Mesodermal cell (in vitro differentiated cells): ENCODE results near the gene NEDD4L.

Source experiments
- H3K27ac ChIP-seq: 2 replicates; pipeline ENCODE4 v1.7.0; 2013; ENCODE audit warnings: mild to moderate bottlenecking, low read depth, low read length, moderate library complexity; ENCODE audit not compliant: severe bottlenecking
- H3K36me3 ChIP-seq: 2 replicates; pipeline ENCODE4 v1.7.1; 2013; ENCODE audit warnings: mild to moderate bottlenecking, low read length, moderate library complexity; ENCODE audit not compliant: control insufficient read depth, insufficient read depth
- H3K4me1 ChIP-seq: one replicate; pipeline ENCODE4 v1.7.1; 2013; ENCODE audit warnings: mild to moderate bottlenecking, low read length; ENCODE audit not compliant: insufficient read depth, control insufficient read depth, poor library complexity, severe bottlenecking
- H3K4me3 ChIP-seq: 2 replicates; pipeline ENCODE4 v1.7.0; 2013; ENCODE audit warnings: low read length, control low read depth, mild to moderate bottlenecking; ENCODE audit not compliant: insufficient read depth, poor library complexity, severe bottlenecking; ENCODE audit errors: extremely low read depth
- H3K9me3 ChIP-seq: 2 replicates; pipeline ENCODE4 v1.7.1; 2013; ENCODE audit warnings: mild to moderate bottlenecking, low read length, moderate library complexity; ENCODE audit not compliant: control insufficient read depth
- WGBS, 2 experiments: methylation state at CpG; one replicate each; pipeline ENCODE4 v1.1.5; 2013; ENCODE audit warnings: missing lambda C conversion rate in 2 of 2; ENCODE audit not compliant: insufficient coverage in 2 of 2; 5-methylcytosine and 5-hydroxymethylcytosine counted together

NEDD4L gene

DNA sequence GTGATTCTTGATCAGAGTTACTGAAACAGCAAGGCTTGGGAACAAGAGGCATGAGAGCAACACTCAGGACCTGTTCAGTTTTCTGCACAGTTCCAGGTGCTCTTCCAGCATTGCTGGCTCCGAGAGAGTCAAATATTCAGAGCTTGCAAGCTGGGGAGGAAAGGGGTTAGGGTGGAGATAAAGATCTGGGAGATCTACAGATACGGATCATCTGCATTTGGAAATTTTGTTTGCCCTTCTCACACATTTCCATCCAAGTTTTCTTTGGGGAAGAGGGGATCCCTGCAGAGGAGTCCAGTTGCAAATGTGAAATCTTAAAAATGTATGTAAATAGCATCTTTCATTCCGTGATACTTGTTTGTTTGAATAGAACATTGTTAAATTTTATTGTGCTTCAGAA lies 108.2 kb downstream of the NEDD4L start:
- Histone ChIP-seq H3K9me3 (no peaks in the 10 kb centered on the region), H3K4me3 (no peak overlapping the region), H3K36me3 (no peaks in the 10 kb centered on the region), H3K4me1 (no peaks in the 10 kb centered on the region), H3K27ac (no peak overlapping the region)
- 88 to 90% methylated on average over 1 to 2 of the region's 3 CpGs for WGBS, 2 experiments

DNA sequence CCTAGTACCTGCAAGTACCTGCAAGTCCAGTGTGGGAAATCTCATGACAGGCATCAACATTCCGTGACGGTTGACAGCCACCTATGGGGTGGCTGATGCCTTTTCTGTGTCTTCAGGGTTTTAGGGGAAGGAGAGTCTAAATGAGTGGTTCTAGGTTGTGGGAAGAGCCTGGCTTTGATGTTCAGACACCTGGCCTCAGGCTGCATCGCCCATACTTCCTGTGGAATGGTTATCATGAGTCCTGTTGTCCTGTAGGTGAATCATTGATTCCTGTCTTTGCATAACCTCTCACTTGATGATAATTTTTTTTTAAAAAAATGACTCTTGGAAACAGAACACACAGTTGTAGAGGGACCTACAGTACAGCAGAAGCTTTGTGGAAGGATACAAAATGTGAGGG lies 108.9 kb downstream of the NEDD4L start:
- 92 to 100% methylated on average over 2 of the region's 3 CpGs for WGBS, 2 experiments

GRCh38 chr18:58156516-58156915 lies 112.5 kb downstream of the NEDD4L start:
- H3K36me3 ChIP-seq, result no peaks in the 10 kb centered on the region
- WGBS, 2 experiments, result 79 to 81% methylated on average over 8 of the region's 9 CpGs
- H3K4me3 ChIP-seq, result no peak overlapping the region
- H3K4me1 ChIP-seq, result no peaks in the 10 kb centered on the region
- H3K27ac ChIP-seq, result no peak overlapping the region
- no peaks in the 10 kb centered on the region for H3K9me3 ChIP-seq

More for the DNA sequence above, 108.9 kb downstream of the NEDD4L start:
- H3K4me1 ChIP-seq, result no peaks in the 10 kb centered on the region
- H3K27ac ChIP-seq, result no peak overlapping the region
- H3K36me3 ChIP-seq, result no peaks in the 10 kb centered on the region
- H3K9me3 ChIP-seq, result no peaks in the 10 kb centered on the region
- no peak overlapping the region for H3K4me3 ChIP-seq

- Histone ChIP-seq H3K4me3 (no peak overlapping the region), H3K9me3 (no peaks in the 10 kb centered on the region), H3K27ac (no peak overlapping the region), H3K4me1 (no peaks in the 10 kb centered on the region), H3K36me3 (no peaks in the 10 kb centered on the region)
- no CpG with 5 or more reads among the region's 3 CpGs for WGBS, 2 experiments
Measured at GRCh38 chr18:58157237-58157636, 113.2 kb downstream of the NEDD4L start.

DNA sequence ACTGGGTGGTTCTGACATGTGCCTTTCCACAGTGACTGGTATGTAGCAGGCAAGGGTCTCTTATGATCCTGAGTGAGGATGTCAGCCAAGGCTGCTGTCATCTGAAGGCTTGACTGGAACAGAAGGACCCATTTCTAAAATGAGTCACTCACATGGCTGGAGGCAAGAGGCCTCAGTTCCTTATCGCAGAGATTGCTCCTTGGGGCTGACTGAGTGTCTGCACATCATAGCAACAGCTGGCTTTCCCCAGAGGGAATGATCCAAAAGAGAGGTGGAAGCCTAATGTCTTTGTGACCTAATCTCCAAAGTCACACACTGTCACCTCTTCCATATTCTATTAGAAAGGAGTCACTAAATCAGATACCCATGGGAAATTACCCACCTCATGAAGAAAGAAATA lies 114.0 kb downstream of the NEDD4L start:
- WGBS, 2 experiments, result 83% methylated on average over 1 of the region's 1 CpG; no CpG with 5 or more reads in 1 of the 2 experiments
- no peaks in the 10 kb centered on the region for H3K9me3 ChIP-seq
- no peak overlapping the region for H3K4me3 ChIP-seq
- no peak overlapping the region for H3K27ac ChIP-seq
- no peaks in the 10 kb centered on the region for H3K36me3 ChIP-seq
- no peaks in the 10 kb centered on the region for H3K4me1 ChIP-seq

- H3K36me3 ChIP-seq, result no peaks in the 10 kb centered on the region
- 96% methylated on average over 3 to 4 of the region's 5 CpGs for WGBS, 2 experiments
- H3K4me1 ChIP-seq, result no peaks in the 10 kb centered on the region
- no peaks in the 10 kb centered on the region for H3K9me3 ChIP-seq
- no peak overlapping the region for H3K4me3 ChIP-seq
- no peak overlapping the region for H3K27ac ChIP-seq
Measured at GRCh38 chr18:58158459-58158858, 114.4 kb downstream of the NEDD4L start.

DNA sequence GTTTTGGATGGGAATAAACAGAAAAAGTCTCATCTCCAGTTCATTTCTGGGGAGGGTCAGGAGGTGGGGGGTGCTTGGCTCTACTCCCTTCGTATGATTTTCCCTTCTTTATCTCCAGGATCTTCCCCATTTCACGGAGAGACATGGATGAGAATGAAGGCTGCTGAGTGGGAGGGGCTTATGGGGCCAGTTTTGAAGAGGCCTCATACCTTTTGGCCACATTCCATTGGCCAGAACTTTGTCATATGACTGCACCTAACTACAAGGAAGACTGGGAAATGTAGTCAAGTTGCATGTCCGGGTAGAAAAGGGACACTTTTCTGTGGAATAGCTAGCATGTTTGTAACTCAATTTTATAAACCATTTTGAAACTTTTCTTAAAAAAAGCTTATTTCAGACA lies 117.6 kb downstream of the NEDD4L start:
- H3K27ac ChIP-seq, result no peak overlapping the region
- no peaks in the 10 kb centered on the region for H3K9me3 ChIP-seq
- H3K36me3 ChIP-seq, result no peaks in the 10 kb centered on the region
- no peaks in the 10 kb centered on the region for H3K4me1 ChIP-seq
- WGBS, 2 experiments, result no CpG with 5 or more reads among the region's 3 CpGs
- no peak overlapping the region for H3K4me3 ChIP-seq

DNA sequence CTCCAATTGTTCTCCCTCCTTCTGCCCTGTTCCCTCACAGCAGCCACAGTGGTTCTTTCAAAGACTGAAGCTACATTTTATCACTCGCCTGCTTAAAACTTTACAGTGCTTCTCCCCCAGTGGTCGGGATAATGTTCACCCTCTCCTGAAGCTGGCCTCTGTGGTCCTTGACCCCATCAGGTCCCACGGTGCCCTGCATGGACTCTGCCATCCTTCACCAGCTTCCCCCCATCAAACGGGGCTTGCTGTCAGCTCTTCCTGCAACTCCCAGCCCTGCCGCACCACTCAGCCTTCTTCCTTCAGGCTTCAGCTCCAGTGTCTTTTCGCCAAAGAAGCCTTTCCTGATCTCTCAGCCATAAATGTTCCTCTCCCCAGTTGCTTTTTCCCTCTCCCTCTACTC lies 118.1 kb downstream of the NEDD4L start:
- H3K36me3 ChIP-seq, result no peaks in the 10 kb centered on the region
- H3K4me1 ChIP-seq, result no peaks in the 10 kb centered on the region
- 84 to 95% methylated on average over 6 of the region's 6 CpGs for WGBS, 2 experiments
- H3K9me3 ChIP-seq, result no peaks in the 10 kb centered on the region
- no peak overlapping the region for H3K4me3 ChIP-seq
- H3K27ac ChIP-seq, result no peak overlapping the region

DNA sequence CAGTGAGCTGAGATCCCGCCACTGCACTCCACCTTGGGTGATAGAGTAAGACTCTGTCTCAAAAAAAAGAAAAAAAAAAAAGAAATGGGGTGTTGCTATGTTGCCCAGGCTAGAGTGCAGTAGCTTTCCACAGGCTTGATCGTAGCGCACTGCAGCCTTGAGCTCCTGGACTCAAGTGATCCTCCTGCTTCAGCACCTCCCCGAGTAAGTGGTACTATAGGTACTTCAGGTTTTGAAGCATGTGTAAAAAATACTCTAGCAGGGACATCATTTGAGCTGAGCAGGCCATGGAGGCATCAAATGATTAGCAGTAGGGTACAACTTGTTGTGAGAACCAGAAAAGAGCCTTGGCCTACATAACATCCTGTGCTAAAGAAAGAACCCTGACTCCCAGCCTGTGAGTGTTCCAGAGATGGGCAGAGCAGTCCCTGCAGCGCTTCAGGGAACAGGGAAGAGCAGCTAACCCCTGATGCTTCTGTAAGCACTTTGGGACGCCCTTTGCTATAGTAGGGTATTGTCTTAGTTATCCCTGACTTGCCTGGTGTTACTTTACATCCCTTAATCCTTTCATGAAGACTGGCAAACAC lies 119.1 kb downstream of the NEDD4L start:
- no peaks in the 10 kb centered on the region for H3K9me3 ChIP-seq
- H3K36me3 ChIP-seq, result no peaks in the 10 kb centered on the region
- 97 to 100% methylated on average over 4 to 5 of the region's 6 CpGs for WGBS, 2 experiments
- no peaks in the 10 kb centered on the region for H3K4me1 ChIP-seq
- H3K27ac ChIP-seq, result no peak overlapping the region
- no peak overlapping the region for H3K4me3 ChIP-seq

DNA sequence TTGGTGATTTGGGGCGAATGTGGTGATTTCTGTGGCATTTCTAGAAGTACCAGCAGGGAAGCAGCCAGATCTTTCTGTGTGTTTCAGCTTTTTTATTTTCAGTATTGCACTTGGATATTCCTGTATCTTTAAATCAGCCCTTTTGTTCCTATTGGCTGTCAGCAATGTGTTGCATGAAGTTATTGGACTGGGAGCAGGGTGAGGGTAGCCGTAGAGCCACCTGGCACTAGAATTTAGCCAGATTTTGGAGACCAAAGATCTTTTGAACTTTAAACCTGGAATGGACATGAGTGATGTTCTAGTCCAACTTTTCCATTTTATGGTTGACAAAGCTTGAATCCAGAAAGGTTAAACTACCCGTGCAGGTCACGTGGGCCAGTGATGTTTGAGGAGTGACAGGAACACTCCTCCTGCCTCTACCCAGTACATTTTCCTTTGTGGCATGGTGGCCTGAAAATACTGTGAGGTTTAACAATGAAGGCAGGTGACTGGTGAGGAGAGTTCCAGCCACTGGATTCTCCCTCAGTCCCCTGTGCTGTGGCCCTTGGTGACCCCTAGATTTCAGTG lies 122.3 kb downstream of the NEDD4L start:
- Histone ChIP-seq H3K4me3 (no peak overlapping the region), H3K4me1 (no peaks in the 10 kb centered on the region), H3K9me3 (no peaks in the 10 kb centered on the region), H3K36me3 (no peaks in the 10 kb centered on the region), H3K27ac (no peak overlapping the region)
- WGBS, 2 experiments, result 88 to 94% methylated on average over 2 to 4 of the region's 4 CpGs

DNA sequence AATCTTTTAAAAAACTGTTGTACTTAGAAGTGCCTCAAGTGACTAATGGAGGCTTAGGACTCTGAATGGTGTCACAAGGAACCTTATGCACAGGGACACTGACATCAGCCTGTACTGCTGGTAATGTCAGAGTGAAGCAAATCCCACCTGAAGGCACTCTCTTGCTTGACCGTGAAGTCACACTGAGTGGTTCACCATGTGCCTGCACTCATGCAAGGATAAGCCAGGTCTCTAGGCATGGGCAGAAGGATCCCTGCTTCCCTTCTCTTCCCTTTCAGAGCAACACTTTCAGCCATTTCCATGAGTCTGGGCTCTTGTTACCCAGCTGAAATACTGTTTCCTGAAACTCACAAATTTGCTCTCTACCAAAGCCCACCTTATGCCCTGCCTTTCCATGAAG lies 123.0 kb downstream of the NEDD4L start:
- no peaks in the 10 kb centered on the region for H3K36me3 ChIP-seq
- 91 to 100% methylated on average over 1 of the region's 1 CpG for WGBS, 2 experiments
- no peak overlapping the region for H3K27ac ChIP-seq
- H3K9me3 ChIP-seq, result no peaks in the 10 kb centered on the region
- H3K4me1 ChIP-seq, result no peaks in the 10 kb centered on the region
- no peak overlapping the region for H3K4me3 ChIP-seq
